ENCODE results near the gene ATP6AP1.

DNA sequence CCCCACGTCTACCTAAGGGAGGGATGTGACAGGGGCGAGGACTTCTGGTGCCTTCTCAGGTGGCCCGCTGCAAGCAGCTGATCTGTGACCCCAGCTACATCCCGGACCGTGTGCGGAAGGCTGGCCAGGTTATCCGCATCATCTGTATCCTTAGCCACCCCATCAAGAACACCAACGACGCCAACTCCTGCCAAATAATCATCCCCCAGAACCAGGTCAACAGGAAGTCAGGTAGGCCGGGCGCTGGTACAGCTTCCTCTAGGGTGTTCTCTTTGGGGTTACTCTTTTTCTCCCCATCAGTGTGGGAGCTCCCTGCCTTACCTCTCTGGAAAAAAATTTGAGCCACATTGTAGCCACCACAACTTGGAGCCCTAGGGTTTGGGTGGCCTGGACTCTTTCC, 13.1 kb downstream of the ATP6AP1 start:
- TF ChIP-seq POLR2A (IDR thresholded peaks at IDR 0.05) = no peak
- TF ChIP-seq, protein P1, sequence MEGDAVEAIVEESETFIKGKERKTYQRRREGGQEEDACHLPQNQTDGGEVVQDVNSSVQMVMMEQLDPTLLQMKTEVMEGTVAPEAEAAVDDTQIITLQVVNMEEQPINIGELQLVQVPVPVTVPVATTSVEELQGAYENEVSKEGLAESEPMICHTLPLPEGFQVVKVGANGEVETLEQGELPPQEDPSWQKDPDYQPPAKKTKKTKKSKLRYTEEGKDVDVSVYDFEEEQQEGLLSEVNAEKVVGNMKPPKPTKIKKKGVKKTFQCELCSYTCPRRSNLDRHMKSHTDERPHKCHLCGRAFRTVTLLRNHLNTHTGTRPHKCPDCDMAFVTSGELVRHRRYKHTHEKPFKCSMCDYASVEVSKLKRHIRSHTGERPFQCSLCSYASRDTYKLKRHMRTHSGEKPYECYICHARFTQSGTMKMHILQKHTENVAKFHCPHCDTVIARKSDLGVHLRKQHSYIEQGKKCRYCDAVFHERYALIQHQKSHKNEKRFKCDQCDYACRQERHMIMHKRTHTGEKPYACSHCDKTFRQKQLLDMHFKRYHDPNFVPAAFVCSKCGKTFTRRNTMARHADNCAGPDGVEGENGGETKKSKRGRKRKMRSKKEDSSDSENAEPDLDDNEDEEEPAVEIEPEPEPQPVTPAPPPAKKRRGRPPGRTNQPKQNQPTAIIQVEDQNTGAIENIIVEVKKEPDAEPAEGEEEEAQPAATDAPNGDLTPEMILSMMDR (IDR thresholded peaks at IDR 0.05) = no peak

Data from testis (tissue), 2 donors.